Uterus (tissue), 2 donors: ENCODE results near the gene FAM120B.
"Not testable (repeated sequence)": the region's sequence is repeated elsewhere in the genome, so short reads cannot be mapped to it uniquely, and the experiment has no call there.

ENCODE experiments used
- POLR2A ChIP-seq, 2 donors: fragments of 450-650 bp; IDR thresholded peaks; one replicate each; pipeline ENCODE4 v1.6.1; 2016; ENCODE audit warnings: antibody characterized with exemption in 2 of 2, mild to moderate bottlenecking in 1 of 2, moderate library complexity in 1 of 2
- TF ChIP-seq, protein P1 (sequence below), 4 experiments: fragments of 200-600 bp in 2 of 4; fragments of 450-650 bp in 2 of 4; sonication (generic) in 2 of 4; IDR thresholded peaks; one replicate each; pipeline ENCODE4 v1.5.1; 2016 to 2019; ENCODE audit warnings: antibody characterized with exemption in 4 of 4, mild to moderate bottlenecking in 2 of 4, moderate library complexity in 1 of 4

DNA sequence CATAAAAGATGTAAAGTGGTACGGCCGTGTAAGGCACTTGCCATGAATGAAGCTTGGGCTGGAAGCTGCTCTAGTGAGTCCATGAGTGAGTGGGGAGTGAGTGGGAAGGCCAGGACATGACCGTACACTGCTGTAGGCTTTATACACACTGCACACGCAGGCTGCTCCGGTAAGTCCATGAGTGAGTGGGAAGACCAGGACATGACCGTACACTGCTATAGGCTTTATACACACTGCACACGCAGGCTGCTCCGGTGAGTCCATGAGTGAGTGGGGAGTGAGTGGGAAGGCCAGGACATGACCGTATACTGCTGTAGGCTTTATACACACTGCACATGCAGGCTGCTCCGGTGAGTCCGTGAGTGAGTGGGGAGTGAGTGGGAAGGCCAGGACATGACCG lies 41.9 kb upstream of the FAM120B start:
- TF ChIP-seq, protein P1, sequence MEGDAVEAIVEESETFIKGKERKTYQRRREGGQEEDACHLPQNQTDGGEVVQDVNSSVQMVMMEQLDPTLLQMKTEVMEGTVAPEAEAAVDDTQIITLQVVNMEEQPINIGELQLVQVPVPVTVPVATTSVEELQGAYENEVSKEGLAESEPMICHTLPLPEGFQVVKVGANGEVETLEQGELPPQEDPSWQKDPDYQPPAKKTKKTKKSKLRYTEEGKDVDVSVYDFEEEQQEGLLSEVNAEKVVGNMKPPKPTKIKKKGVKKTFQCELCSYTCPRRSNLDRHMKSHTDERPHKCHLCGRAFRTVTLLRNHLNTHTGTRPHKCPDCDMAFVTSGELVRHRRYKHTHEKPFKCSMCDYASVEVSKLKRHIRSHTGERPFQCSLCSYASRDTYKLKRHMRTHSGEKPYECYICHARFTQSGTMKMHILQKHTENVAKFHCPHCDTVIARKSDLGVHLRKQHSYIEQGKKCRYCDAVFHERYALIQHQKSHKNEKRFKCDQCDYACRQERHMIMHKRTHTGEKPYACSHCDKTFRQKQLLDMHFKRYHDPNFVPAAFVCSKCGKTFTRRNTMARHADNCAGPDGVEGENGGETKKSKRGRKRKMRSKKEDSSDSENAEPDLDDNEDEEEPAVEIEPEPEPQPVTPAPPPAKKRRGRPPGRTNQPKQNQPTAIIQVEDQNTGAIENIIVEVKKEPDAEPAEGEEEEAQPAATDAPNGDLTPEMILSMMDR (IDR thresholded peaks at IDR 0.05), result not testable (repeated sequence)
- not testable (repeated sequence) for TF ChIP-seq POLR2A (IDR thresholded peaks at IDR 0.05)
